GM19023 (cell line): ENCODE measurements around the gene POGK.

ENCODE experiments used
- ATAC-seq: cut with Tn5 transposase; IDR thresholded peaks from one replicate; pipeline ENCODE4 v1.9.1; 2021; ENCODE audit warnings: mild to moderate bottlenecking, moderate library complexity; ENCODE audit not compliant: unreplicated experiment

The POGK gene

DNA sequence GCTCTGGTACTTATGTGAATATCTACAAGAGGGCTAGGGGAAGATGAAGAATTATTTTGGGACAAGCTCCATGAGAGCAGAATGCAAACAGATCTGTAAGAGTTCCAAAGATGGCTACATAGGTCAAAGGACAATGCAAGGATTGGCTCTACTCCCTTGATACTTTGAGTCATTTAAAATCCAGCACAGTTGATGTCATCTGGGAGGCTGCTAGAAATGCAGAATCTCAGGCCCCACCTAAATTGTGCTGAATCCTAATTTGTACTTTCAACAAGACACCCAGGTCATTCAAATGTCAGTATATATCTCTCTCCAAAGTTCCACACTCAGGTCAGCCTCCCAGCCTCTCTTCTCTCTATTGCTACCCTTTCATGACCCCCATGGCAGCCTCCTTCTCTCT, 60.5 kb downstream of the POGK start:
- ATAC-seq = no peak

DNA sequence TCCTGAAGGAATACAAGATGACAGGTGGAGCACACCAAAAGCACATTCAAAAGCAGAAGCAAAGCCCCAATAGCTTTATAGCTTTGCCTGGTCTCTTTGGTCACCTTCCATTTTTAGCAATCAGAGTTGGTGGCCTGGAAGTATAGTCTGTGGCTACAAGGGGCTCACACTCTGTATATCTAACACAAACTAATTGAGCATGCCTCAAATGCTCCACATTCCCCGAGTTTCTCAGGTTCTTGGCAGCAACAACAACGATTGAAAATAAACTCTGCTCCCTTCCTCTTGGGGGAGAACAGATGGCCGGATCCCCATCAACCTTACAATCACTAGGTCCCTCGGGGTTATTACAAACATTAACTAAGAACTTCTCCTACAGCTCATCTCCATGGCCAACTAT, 61.7 kb downstream of the POGK start:
- ATAC-seq = no peak

- ATAC-seq = no peak
These were observed 63.0 kb downstream of the POGK start for GRCh38 chr1:166902279-166902678.

DNA sequence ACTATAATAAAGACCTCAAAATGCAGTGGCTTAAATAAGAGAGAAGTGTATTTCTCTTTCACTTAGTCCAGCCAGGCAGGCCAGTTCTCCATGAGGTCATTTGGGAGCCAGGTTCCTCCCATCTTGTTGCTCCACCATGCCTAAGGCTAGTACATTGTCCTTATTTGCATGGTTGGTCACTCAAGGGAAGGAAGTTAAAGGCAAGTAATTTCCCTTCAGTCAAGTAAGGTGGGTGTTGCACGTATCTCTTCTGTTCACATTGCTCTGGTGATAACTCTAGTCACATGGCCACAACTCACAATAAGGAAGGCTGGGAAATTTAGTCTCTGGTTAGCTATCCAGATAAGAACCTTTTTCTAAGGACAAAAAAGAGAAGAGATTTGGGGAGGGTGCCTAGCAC, 64.0 kb downstream of the POGK start:
- ATAC-seq = no peak

DNA sequence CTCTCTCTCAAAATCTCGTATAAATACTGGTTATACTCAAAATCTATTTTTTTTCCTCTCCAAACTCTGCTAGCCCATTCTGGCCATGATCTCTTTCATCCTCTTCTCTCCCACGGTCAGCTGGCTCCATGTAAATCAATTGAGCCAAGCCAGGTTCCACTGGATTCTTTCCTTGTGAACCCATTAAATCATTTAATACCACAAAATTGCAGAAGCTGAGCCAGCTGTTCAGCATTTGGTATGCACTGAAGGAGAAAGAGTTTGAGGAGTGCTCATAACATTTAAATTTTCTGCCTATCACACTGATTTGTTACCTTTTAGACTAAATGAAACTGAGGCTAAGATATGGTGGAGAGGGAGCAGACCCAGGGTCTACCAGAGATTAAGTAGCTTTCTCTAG, 65.9 kb downstream of the POGK start:
- no peak for ATAC-seq

DNA sequence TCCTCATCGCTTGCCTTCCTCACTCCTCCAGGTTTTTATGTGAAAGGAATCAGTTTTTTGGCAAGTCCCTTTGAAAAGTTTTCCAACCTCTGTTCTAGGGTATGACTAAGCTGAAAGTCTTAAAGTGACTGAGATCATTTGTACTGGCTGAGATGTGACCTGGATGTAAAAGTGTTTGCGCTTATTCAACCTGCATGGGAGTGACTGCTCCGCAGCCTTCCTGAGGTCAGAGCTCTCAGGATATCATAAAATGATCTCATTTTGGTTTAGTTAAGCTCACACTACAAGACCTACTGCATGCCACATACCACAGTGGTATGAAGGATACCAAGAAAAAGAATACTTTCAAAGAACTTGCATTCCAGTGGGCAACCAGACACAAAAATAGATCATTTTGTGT, 66.6 kb downstream of the POGK start:
- ATAC-seq = no peak
